ENCODE data around the gene OR10AG1. TPM values are rescaled to one million over a fixed set of nuclear protein-coding genes. Genes with fewer than 3 reads are reported as not detected.

The OR10AG1 gene
- total RNA-seq, 3 donors from 2014 or later = not detected

Other genes with a start within 250 kb of the OR10AG1 start
- gene OR5D13, start 196.5 kb downstream of the OR10AG1 start, total RNA-seq = not detected
- not detected for gene OR5D14, start 174.4 kb downstream of the OR10AG1 start, total RNA-seq
- gene OR5L1, start 158.6 kb downstream of the OR10AG1 start, total RNA-seq = not detected
- not detected for gene OR5D18, start 150.3 kb downstream of the OR10AG1 start, total RNA-seq
- not detected for gene OR5L2, start 142.7 kb downstream of the OR10AG1 start, total RNA-seq
- gene OR5D16, start 131.2 kb downstream of the OR10AG1 start, total RNA-seq = not detected
- not detected for gene TRIM51, start 86.6 kb downstream of the OR10AG1 start, total RNA-seq
- gene OR5W2, start 55.4 kb downstream of the OR10AG1 start, total RNA-seq = not detected
- gene OR5I1, start 33.5 kb downstream of the OR10AG1 start, total RNA-seq = not detected
- not detected for gene OR5F1, start 24.7 kb upstream of the OR10AG1 start, total RNA-seq
- gene OR5AS1, start 57.7 kb upstream of the OR10AG1 start, total RNA-seq = not detected
- gene OR8I2, start 123.4 kb upstream of the OR10AG1 start, total RNA-seq = not detected
- not detected for gene OR8H2, start 133.7 kb upstream of the OR10AG1 start, total RNA-seq
- gene OR8H3, start 152.4 kb upstream of the OR10AG1 start, total RNA-seq = not detected
- gene OR8J3, start 170.3 kb upstream of the OR10AG1 start, total RNA-seq = not detected
- gene OR8K5, start 190.4 kb upstream of the OR10AG1 start, total RNA-seq = not detected
- gene OR5J2, start 206.7 kb upstream of the OR10AG1 start, total RNA-seq = not detected